GM18951 (cell line): ENCODE measurements around the gene B3GNT4.
"Not testable (repeated sequence)": the region's sequence is repeated elsewhere in the genome, so short reads cannot be mapped to it uniquely, and the experiment has no call there.

ENCODE experiments used
- POLR2A ChIP-seq: IDR thresholded peaks from 4 replicates; pipeline ENCODE4 v1.6.1; 2011; ENCODE audit warnings: mild to moderate bottlenecking; ENCODE audit not compliant: insufficient read length, insufficient read depth; ENCODE audit errors: extremely low read depth
- in situ Hi-C: fragments of 300-500 bp; cut with MboI; formaldehyde crosslinking; loops from one replicate; pipeline ENCODE4 v1.12.0; 2022; ENCODE audit warnings: low sequenced_read_pairs, mixed read lengths, inconsistent platforms; ENCODE audit not compliant: unreplicated experiment

B3GNT4 gene

GRCh38 chr12:122195405-122195804, 8.1 kb upstream of the B3GNT4 start:
- in situ Hi-C loops, result no loop called here
- TF ChIP-seq POLR2A, result no peak

DNA sequence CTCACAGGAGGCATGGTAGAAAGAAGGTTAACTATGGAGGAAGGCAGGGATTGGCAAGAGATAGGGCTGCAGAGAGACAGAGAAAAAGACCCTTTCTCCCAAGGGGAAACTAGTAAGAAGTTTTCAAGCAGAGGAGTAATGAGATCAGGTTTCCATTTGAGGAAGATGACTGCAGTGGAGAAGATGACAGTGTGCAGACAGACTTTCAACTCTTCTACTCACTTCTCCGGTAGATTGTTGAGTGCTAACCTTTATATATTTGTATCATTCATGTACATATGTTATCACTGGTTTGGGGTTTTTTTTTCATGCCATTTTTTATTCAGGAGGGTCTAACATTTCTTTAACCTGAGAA, 5.9 kb upstream of the B3GNT4 start:
- in situ Hi-C loops, result no loop called here
- no peak for TF ChIP-seq POLR2A

DNA sequence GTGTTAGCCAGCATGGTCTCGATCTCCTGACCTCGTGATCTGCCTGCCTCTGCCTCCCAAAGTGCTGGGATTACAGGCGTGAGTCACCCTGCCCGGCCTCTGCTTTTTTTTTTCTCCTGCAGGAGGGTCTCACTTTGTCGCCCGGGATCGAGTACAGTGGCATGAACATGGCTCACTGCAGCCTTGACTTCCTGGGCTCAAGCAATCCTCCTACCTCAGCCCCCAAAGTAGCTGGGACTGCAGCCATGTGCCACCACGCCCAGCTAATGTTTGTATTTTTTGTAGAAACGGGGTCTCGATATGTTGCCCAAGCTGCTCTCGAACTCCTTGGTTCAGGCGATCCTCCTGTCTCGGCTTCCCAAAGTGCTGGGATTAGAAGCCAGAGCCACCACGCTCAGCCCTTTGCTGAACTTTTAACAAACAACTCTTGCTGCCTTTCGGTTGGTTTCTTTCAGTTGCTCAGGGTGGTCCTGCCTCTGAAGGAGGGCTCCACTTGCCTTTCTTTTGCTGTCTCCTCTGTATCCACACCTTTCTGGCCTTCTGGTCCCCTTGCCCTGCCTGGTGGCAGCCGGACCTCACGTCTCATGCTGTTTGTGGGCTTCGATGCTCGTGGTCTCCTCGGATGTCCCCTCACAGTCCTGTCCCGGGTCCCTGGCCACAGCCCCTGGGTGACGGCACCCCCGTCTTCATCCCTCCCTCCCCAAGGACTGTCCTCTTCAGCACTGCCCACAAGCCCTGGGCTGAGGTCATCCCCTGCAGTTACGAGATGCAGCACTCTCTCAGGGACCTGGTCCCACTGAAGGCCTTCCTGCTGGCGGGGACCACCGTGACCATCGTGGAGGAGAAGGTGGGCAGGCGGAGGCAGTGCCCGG, 3.8 kb upstream of the B3GNT4 start:
- no peak for TF ChIP-seq POLR2A
- in situ Hi-C loops, result no loop called here

GRCh38 chr12:122200541-122201175, 2.9 kb upstream of the B3GNT4 start:
- in situ Hi-C loops, result no loop called here
- TF ChIP-seq POLR2A, result no peak

DNA sequence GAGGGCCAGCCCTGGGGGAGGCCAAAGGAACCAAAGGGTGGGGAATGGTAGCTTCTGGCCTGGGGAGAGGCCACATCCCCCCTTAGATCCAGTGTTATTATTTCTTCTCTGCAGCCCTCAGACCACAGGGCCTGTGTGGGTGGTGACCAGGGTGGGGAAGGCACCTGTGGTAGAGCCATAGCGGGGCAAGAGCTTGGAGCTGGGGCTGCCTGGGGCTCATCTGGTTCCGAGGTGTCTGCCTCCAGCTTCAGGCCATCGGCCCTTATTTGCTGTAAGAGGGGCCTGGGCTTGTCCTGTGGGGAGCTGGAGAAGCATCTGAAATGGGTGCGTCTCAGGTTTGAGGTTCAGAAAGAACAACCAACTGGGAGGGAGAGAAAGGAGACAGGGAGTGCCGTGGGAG, 2.1 kb upstream of the B3GNT4 start:
- in situ Hi-C loops, result no loop called here
- TF ChIP-seq POLR2A, result no peak

GRCh38 chr12:122202017-122202416, 1.5 kb upstream of the B3GNT4 start:
- in situ Hi-C loops, result no loop called here
- TF ChIP-seq POLR2A, result no peak

DNA sequence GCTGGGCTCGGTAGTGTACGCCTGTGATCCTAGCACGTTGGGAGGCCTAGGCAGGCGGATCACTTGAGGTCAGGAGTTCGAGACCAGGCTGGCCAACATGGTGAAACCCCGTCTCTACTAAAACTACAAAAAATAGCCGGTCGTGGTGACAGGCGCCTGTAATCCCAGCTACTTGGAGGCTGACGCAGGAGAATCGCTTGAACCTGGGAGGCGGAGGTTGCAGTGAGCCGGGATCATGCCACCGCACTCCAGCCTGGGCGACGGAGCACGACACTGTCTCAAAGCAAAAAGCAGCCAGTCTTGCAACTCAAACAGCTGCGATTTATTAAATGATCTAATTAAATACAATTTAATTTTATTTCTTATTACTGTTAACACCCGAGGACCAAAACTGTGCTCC, 698 bp upstream of the B3GNT4 start:
- in situ Hi-C loops, result not testable (repeated sequence)

GRCh38 chr12:122204167-122205052, 901 bp downstream of the B3GNT4 start:
- no peak for TF ChIP-seq POLR2A
- in situ Hi-C loops, result no loop called here

GRCh38 chr12:122205053-122205925, 1.8 kb downstream of the B3GNT4 start:
- in situ Hi-C loops, result no loop called here
- no peak for TF ChIP-seq POLR2A

DNA sequence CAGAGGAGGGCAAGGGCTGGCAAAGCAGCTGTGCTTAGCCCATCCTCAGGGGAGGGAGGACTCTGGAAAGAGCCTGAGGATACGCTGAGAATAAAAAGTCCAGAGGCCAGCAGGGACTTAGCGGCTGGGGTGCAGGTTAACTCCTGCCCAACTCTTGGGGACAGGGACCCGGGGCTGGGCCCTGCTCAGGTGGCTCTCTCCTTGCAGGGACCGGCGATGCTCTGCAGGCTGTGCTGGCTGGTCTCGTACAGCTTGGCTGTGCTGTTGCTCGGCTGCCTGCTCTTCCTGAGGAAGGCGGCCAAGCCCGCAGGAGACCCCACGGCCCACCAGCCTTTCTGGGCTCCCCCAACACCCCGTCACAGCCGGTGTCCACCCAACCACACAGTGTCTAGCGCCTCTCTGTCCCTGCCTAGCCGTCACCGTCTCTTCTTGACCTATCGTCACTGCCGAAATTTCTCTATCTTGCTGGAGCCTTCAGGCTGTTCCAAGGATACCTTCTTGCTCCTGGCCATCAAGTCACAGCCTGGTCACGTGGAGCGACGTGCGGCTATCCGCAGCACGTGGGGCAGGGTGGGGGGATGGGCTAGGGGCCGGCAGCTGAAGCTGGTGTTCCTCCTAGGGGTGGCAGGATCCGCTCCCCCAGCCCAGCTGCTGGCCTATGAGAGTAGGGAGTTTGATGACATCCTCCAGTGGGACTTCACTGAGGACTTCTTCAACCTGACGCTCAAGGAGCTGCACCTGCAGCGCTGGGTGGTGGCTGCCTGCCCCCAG, 2.8 kb downstream of the B3GNT4 start:
- in situ Hi-C loops, result no loop called here

DNA sequence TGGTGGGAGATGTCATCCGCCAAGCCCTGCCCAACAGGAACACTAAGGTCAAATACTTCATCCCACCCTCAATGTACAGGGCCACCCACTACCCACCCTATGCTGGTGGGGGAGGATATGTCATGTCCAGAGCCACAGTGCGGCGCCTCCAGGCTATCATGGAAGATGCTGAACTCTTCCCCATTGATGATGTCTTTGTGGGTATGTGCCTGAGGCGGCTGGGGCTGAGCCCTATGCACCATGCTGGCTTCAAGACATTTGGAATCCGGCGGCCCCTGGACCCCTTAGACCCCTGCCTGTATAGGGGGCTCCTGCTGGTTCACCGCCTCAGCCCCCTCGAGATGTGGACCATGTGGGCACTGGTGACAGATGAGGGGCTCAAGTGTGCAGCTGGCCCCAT, 3.5 kb downstream of the B3GNT4 start:
- in situ Hi-C loops, result no loop called here
- no peak for TF ChIP-seq POLR2A

More for the DNA sequence above, 2.8 kb downstream of the B3GNT4 start:
- TF ChIP-seq POLR2A, result no peak

DNA sequence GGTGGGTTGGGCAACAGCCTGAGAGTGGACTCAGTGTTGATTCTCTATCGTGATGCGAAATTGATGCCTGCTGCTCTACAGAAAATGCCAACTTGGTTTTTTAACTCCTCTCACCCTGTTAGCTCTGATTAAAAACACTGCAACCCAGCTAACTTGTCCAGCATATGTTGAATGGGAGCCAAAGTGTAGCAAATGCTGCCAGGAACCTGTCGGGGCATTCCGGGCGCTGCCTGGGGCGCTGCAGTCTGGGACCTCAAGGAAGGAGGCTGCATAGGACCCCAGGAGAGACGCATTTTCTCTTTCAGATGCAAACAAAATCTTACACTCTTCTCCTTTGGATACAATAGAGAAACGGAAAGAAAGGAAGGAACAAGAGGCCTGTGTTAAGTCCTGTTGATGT, 3.9 kb downstream of the B3GNT4 start:
- in situ Hi-C loops, result no loop called here
- no peak for TF ChIP-seq POLR2A
